H1 (cell line): Measurements from ENCODE around the gene SF3A2. TPM values are rescaled to one million over a fixed set of nuclear protein-coding genes. Genes with fewer than 3 reads are reported as not detected.

Source experiments
- CTCF ChIA-PET: fragments of 300-600 bp; sonication (Branson Sonifier 250); formaldehyde crosslinking; loops from one replicate; lab custom pipeline; 2021; ENCODE audit not compliant: partially characterized antibody; lab: Charles Lee
- POLR2A ChIA-PET: fragments of 300-600 bp; sonication (Branson Sonifier 250); formaldehyde crosslinking; loops from one replicate; lab custom pipeline; 2021; ENCODE audit warnings: inconsistent platforms; ENCODE audit not compliant: partially characterized antibody; lab: Charles Lee
- DNase-seq, 2 experiments: peaks; one replicate each; pipeline versions ENCODE4 v3.0.0 to v3.0.0-alpha.2; 2010 to 2022; ENCODE audit warnings: low spot score in 2 of 2, low read depth in 1 of 2, mixed read lengths in 1 of 2
- FAIRE-seq: peaks from 2 replicates; lab custom pipeline; 2011; peaks lifted over from hg19 to GRCh38; lab: Jason Lieb, UNC
- H2AFZ ChIP-seq: 2 replicates; pipeline ENCODE4 v1.8.1; 2012; ENCODE audit warnings: low read length, inconsistent platforms
- H2AK5ac ChIP-seq: 2 replicates; pipeline ENCODE4 v1.6.1; 2013; ENCODE audit warnings: low read depth, low read length
- H2BK120ac ChIP-seq: replicated peaks from 2 replicates; pipeline ENCODE3; 2013; ENCODE audit warnings: low read depth, low read length, inconsistent platforms
- H2BK12ac ChIP-seq: 2 replicates; pipeline ENCODE4 v1.6.1; 2013; ENCODE audit warnings: low read depth, low read length
- H2BK15ac ChIP-seq: 2 replicates; pipeline ENCODE4 v1.6.1; 2013; ENCODE audit warnings: low read length
- H2BK20ac ChIP-seq: 2 replicates; pipeline ENCODE4 v1.6.1; 2013; ENCODE audit warnings: low read length
- H2BK5ac ChIP-seq: 2 replicates; pipeline ENCODE4 v1.6.1; 2013; ENCODE audit warnings: low read depth, low read length
- H3K14ac ChIP-seq: 2 replicates; pipeline ENCODE4 v1.6.1; 2013; ENCODE audit warnings: inconsistent platforms; ENCODE audit not compliant: insufficient read length
- H3K18ac ChIP-seq: 2 replicates; pipeline ENCODE4 v1.6.1; 2013; ENCODE audit warnings: low read length; ENCODE audit errors: extremely low read depth
- H3K23ac ChIP-seq: 2 replicates; pipeline ENCODE4 v1.6.1; 2013; ENCODE audit warnings: inconsistent platforms; ENCODE audit not compliant: insufficient read length
- H3K23me2 ChIP-seq: 2 replicates; pipeline ENCODE4 v1.6.1; 2013; ENCODE audit warnings: low read depth, low read length
- H3K27ac ChIP-seq: 2 replicates; pipeline ENCODE4 v1.6.1; 2011; ENCODE audit warnings: low read depth, low read length, inconsistent platforms
- H3K27me3 ChIP-seq, 4 experiments: replicated peaks in 1 of 4; 1 replicate in 1 of 4; 2 replicates in 3 of 4; pipeline versions ENCODE4 v1.6.1 to v1.8.1; 2011 to 2013; ENCODE audit warnings: low read length in 3 of 4, mild to moderate bottlenecking in 3 of 4, inconsistent platforms in 2 of 4, mixed read lengths in 2 of 4, moderate library complexity in 1 of 4; ENCODE audit not compliant: control insufficient read depth in 3 of 4, insufficient read depth in 3 of 4; ENCODE audit errors: extremely low read depth in 1 of 4
- H3K36me3 ChIP-seq, 4 experiments: 2 replicates each; pipeline versions ENCODE4 v1.6.1 to v1.8.1; 2011 to 2013; ENCODE audit warnings: mild to moderate bottlenecking in 4 of 4, low read length in 3 of 4, moderate library complexity in 2 of 4, control low read depth in 1 of 4, inconsistent platforms in 1 of 4; ENCODE audit not compliant: insufficient read depth in 4 of 4, control insufficient read depth in 2 of 4
- H3K4ac ChIP-seq: replicated peaks from 2 replicates; pipeline ENCODE3; 2013; ENCODE audit warnings: low read length, low read depth, mixed read lengths, inconsistent platforms; ENCODE audit not compliant: insufficient read length
- H3K4me1 ChIP-seq, 4 experiments: replicated peaks in 1 of 4; 1 replicate in 1 of 4; 2 replicates in 3 of 4; pipeline versions ENCODE4 v1.6.1 to v1.8.1; 2011 to 2013; ENCODE audit warnings: low read length in 3 of 4, inconsistent platforms in 2 of 4, mixed read lengths in 1 of 4; ENCODE audit not compliant: insufficient read depth in 4 of 4, control insufficient read depth in 3 of 4
- H3K4me2 ChIP-seq, 2 experiments: 2 replicates each; pipeline versions ENCODE4 v1.6.1 to v1.8.1; 2011 to 2013; ENCODE audit warnings: low read depth in 2 of 2, low read length in 2 of 2, control low read depth in 1 of 2, inconsistent platforms in 1 of 2, mild to moderate bottlenecking in 1 of 2; ENCODE audit not compliant: insufficient read depth in 1 of 2
- H3K4me3 ChIP-seq, 4 experiments: fragments of 200-600, 300-600 bp in 1 of 4; sonication (generic), shearing (Covaris generic), sonication (Bioruptor Twin) in 1 of 4; 2 replicates each; pipeline versions ENCODE4 v1.5.1 to v1.8.1; 2011 to 2016; ENCODE audit warnings: low read length in 4 of 4, low read depth in 3 of 4, control low read depth in 2 of 4, inconsistent platforms in 2 of 4, mild to moderate bottlenecking in 2 of 4, mixed read lengths in 1 of 4, moderate library complexity in 1 of 4; ENCODE audit not compliant: insufficient read depth in 2 of 4; ENCODE audit errors: extremely low read depth in 1 of 4
- H3K56ac ChIP-seq: replicated peaks from 2 replicates; pipeline ENCODE3; 2013; ENCODE audit warnings: low read depth, mild to moderate bottlenecking, mixed read lengths, low read length, inconsistent platforms; ENCODE audit not compliant: insufficient read length
- H3K79me1 ChIP-seq: 2 replicates; pipeline ENCODE4 v1.6.1; 2013; ENCODE audit warnings: low read depth, low read length, control low read depth
- H3K79me2 ChIP-seq, 2 experiments: 2 replicates each; pipeline versions ENCODE4 v1.6.1 to v1.8.1; 2012 to 2013; ENCODE audit warnings: low read length in 2 of 2, mild to moderate bottlenecking in 2 of 2, inconsistent platforms in 1 of 2; ENCODE audit not compliant: insufficient read depth in 2 of 2, control insufficient read depth in 1 of 2
- H3K9ac ChIP-seq, 4 experiments: replicated peaks in 1 of 4; 1 replicate in 1 of 4; 2 replicates in 3 of 4; pipeline versions ENCODE4 v1.6.1 to v1.8.1; 2011 to 2013; ENCODE audit warnings: low read depth in 3 of 4, low read length in 3 of 4, control low read depth in 2 of 4, mild to moderate bottlenecking in 2 of 4, moderate library complexity in 2 of 4, inconsistent platforms in 1 of 4; ENCODE audit errors: extremely low read depth in 1 of 4
- H3K9me3 ChIP-seq, 2 experiments: 2 replicates each; pipeline versions ENCODE4 v1.6.1 to v1.8.1; 2012 to 2013; ENCODE audit warnings: mild to moderate bottlenecking in 2 of 2, moderate library complexity in 2 of 2, control low read depth in 1 of 2, inconsistent platforms in 1 of 2, low read depth in 1 of 2, low read length in 1 of 2, mixed read lengths in 1 of 2; ENCODE audit not compliant: insufficient read depth in 2 of 2
- H4K20me1 ChIP-seq, 2 experiments: replicated peaks in 1 of 2; 2 replicates each; pipeline versions ENCODE3 to v1.8.1; 2011 to 2013; ENCODE audit warnings: inconsistent platforms in 2 of 2, low read length in 2 of 2, mild to moderate bottlenecking in 1 of 2; ENCODE audit not compliant: insufficient read depth in 2 of 2, control insufficient read depth in 1 of 2
- H4K5ac ChIP-seq: 2 replicates; pipeline ENCODE4 v1.6.1; 2013; ENCODE audit warnings: low read length, low read depth, mixed read lengths, inconsistent platforms; ENCODE audit not compliant: insufficient read length
- H4K8ac ChIP-seq: 2 replicates; pipeline ENCODE4 v1.8.0; 2013; ENCODE audit warnings: mild to moderate bottlenecking, moderate library complexity, low read length, inconsistent platforms; ENCODE audit not compliant: insufficient read depth; ENCODE audit errors: extremely low read depth
- H4K91ac ChIP-seq: replicated peaks from 2 replicates; pipeline ENCODE3; 2013; ENCODE audit warnings: low read length, mixed read lengths, inconsistent platforms; ENCODE audit not compliant: insufficient read length
- EGR1 ChIP-seq: IDR thresholded peaks from 2 replicates; pipeline ENCODE4 v1.6.1; 2011; ENCODE audit warnings: low read depth, low read length, borderline replicate concordance
- EZH2 ChIP-seq: fragments of 200-600 bp; sonication (generic); IDR thresholded peaks from 2 replicates; pipeline ENCODE4 v1.7.1; 2012; ENCODE audit warnings: low read depth, mild to moderate bottlenecking, moderate library complexity, low read length, inconsistent platforms; ENCODE audit not compliant: severe bottlenecking
- GTF2F1 ChIP-seq: IDR thresholded peaks from 2 replicates; pipeline ENCODE4 v1.6.1; 2012; ENCODE audit warnings: low read depth, low read length, improper control_type of control experiment, borderline replicate concordance
- KDM5A ChIP-seq: fragments of 200-600 bp; IDR thresholded peaks from 2 replicates; pipeline ENCODE4 v1.7.1; 2012; ENCODE audit warnings: mild to moderate bottlenecking, low read length, inconsistent platforms, mixed read lengths
- NRF1 ChIP-seq: IDR thresholded peaks from 2 replicates; pipeline ENCODE4 v1.6.1; 2011; ENCODE audit warnings: mild to moderate bottlenecking, low read depth, low read length, improper control_type of control experiment
- PHF8 ChIP-seq: fragments of 200-600 bp; sonication (generic); conservative IDR thresholded peaks from 2 replicates; pipeline ENCODE4 v1.7.1; 2012; ENCODE audit warnings: low read depth, mild to moderate bottlenecking, inconsistent platforms, low read length, moderate library complexity
- POLR2A ChIP-seq, 2 experiments: IDR thresholded peaks; 1 replicate in 1 of 2; 2 replicates in 1 of 2; pipeline ENCODE4 v1.6.1; 2011; ENCODE audit warnings: low read depth in 2 of 2, low read length in 2 of 2, mild to moderate bottlenecking in 2 of 2; ENCODE audit errors: control extremely low read depth in 1 of 2
- POLR2AphosphoS5 ChIP-seq: IDR thresholded peaks from 2 replicates; pipeline ENCODE4 v1.6.1; 2011; ENCODE audit warnings: low read depth, low read length
- SIX5 ChIP-seq: IDR thresholded peaks from 2 replicates; pipeline ENCODE4 v1.6.1; 2011; ENCODE audit warnings: mild to moderate bottlenecking, low read depth, low read length
- SP1 ChIP-seq: IDR thresholded peaks from 2 replicates; pipeline ENCODE4 v1.6.1; 2011; ENCODE audit warnings: low read depth, low read length
- SRF ChIP-seq: IDR thresholded peaks from 2 replicates; pipeline ENCODE4 v1.6.1; 2011; ENCODE audit warnings: mild to moderate bottlenecking, low read depth, low read length, moderate library complexity
- SUZ12 ChIP-seq: fragments of 200-600 bp; sonication (generic); IDR thresholded peaks from 2 replicates; pipeline ENCODE4 v1.6.1; 2012; ENCODE audit warnings: mild to moderate bottlenecking, inconsistent platforms, low read length, moderate library complexity, mixed read lengths
- WGBS, 2 experiments: shearing (Covaris generic) in 1 of 2; methylation state at CpG; one replicate each; pipeline versions ENCODE4 v1.1.6 to v1.1.7; 2013 to 2015; ENCODE audit warnings: low lambda C conversion rate in 2 of 2, mixed read lengths in 2 of 2, inconsistent platforms in 1 of 2, low coverage in 1 of 2, missing lambda C conversion rate in 1 of 2; ENCODE audit not compliant: insufficient replicate concordance in 2 of 2, insufficient coverage in 1 of 2, insufficient read length in 1 of 2; ENCODE audit errors: extremely low coverage in 1 of 2, missing lambda C conversion rate in 1 of 2; 5-methylcytosine and 5-hydroxymethylcytosine counted together
- polyA plus RNA-seq, 7 experiments: library from polyadenylated mRNA; depleted of rRNA in 3 of 7; stranded (reverse) in 5 of 7; unstranded in 2 of 7; fragments of >200 nt in 5 of 7; fragments of 200-250 nt in 2 of 7; gene quantifications; 1 replicate in 5 of 7; 2 replicates in 1 of 7; 4 replicates in 1 of 7; pipeline versions ENCODE4 v1.2.1 to v1.2.3, GENCODE V29; 2011 to 2013; ENCODE audit warnings: missing spikeins in 2 of 7, mixed read lengths in 2 of 7
- total RNA-seq: library from RNA; stranded (reverse); fragmentation: NEBNext Ultra II Directional; extraction: Animal tissue kit (Norgen Biotek cat#: 25700); gene quantifications from 2 replicates; pipeline ENCODE4 v1.2.1, GENCODE V29; 2021
- TF ChIP-seq, protein P1 (sequence below): IDR thresholded peaks from 2 replicates; pipeline ENCODE4 v1.6.1; 2012; ENCODE audit warnings: low read length, inconsistent platforms

The SF3A2 gene
- total and polyA plus RNA-seq, 2 of the 8 experiments (the other 6 are each of a cell fraction or from before 2014, with no cell fraction given): 15.3 to 146 TPM

DNA sequence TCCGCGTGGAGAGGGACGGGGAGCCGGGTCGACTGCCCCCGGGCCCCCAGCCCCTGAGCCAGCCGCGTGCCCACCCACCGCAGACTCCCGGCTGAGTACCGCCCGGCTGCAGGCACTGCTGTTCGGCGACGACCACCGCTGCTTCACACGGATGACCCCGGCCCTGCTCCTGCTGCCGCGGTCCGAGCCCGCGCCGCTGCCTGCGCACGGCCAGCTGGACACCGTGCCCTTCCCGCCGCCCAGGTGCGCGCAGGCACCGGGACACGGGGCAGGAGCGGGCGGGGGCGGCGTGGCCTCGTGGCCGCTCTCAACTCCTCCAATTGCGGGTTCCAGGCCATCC lies 14.1 kb downstream of the SF3A2 start:
- H3K36me3 ChIP-seq: peaks cover 7 to 21% (median 16%) of the 10 kb centered on the region in 4 experiments; a peak in 7 of 8 replicates
- H4K5ac ChIP-seq: no peak overlapping the region
- peaks cover 0 to 4% (median under 1%) of the 10 kb centered on the region in 4 experiments; a peak in 3 of 7 replicates for H3K4me1 ChIP-seq
- no peak overlapping the region for H2BK20ac ChIP-seq
- FAIRE-seq (no peak), DNase-seq (peak in 1 of 2 experiments; percentile 62)
- H4K8ac ChIP-seq: no peak overlapping the region
- no peak overlapping the region for H2BK12ac ChIP-seq
- H2BK120ac ChIP-seq: no peak overlapping the region
- no peak overlapping the region for H3K4me2 ChIP-seq
- no peak overlapping the region for H3K4me3 ChIP-seq
- ChIA-PET POLR2A (interaction anchor here (0.9 to 18.7 kb wide), 6 partner anchors 9 to 103 kb away, joined by 4 to 330 read pairs (median 56); partner anchors contain the start of genes PLEKHJ1 and SF3A2), CTCF (no interaction called here)
- no peak overlapping the region for H2BK15ac ChIP-seq
- no peak overlapping the region for H2BK5ac ChIP-seq
- no peaks in the 10 kb centered on the region; the same call in 1 of the 2 replicates for H3K79me1 ChIP-seq
- H3K23me2 ChIP-seq: peaks cover 12% of the 10 kb centered on the region; the same call in 1 of the 2 replicates
- H3K18ac ChIP-seq: no peak overlapping the region
- H3K27ac ChIP-seq: no peak overlapping the region
- H3K9me3 ChIP-seq: no peaks in the 10 kb centered on the region; a peak in 1 of 4 replicates
- no peak overlapping the region for H3K4ac ChIP-seq
- peaks cover 8 to 14% of the 10 kb centered on the region in 2 experiments for H4K20me1 ChIP-seq
- no peak overlapping the region for H3K14ac ChIP-seq
- no peaks in the 10 kb centered on the region; a peak in 1 of 4 replicates for H3K79me2 ChIP-seq
- no peak overlapping the region for H2AK5ac ChIP-seq
- no peak overlapping the region for H3K56ac ChIP-seq
- no peak overlapping the region for H3K23ac ChIP-seq
- H2AFZ ChIP-seq: no peak overlapping the region
- H3K27me3 ChIP-seq: peaks cover 0 to 23% (median 12%) of the 10 kb centered on the region in 4 experiments; a peak in 6 of 7 replicates
- no peak overlapping the region for H3K9ac ChIP-seq
- H4K91ac ChIP-seq: no peak overlapping the region
- 95% methylated on average over 19 of the region's 40 CpGs; no CpG with 5 or more reads in 1 of the 2 experiments for WGBS, 2 experiments
- TF ChIP-seq SP1 (no peak), POLR2A (IDR thresholded peaks at IDR 0.05; ENCODE audit: control extremely low read depth in 1 of 2, low read depth in 2 of 2, low read length in 2 of 2) (no peak), SRF (no peak), GTF2F1 (no peak), NRF1 (no peak), EZH2 (no peak), EGR1 (no peak), SIX5 (no peak), SUZ12 (no peak), POLR2AphosphoS5 (no peak; the same call in 1 of the 2 replicates), KDM5A (no peak), PHF8 (no peak)
- TF ChIP-seq, protein P1, sequence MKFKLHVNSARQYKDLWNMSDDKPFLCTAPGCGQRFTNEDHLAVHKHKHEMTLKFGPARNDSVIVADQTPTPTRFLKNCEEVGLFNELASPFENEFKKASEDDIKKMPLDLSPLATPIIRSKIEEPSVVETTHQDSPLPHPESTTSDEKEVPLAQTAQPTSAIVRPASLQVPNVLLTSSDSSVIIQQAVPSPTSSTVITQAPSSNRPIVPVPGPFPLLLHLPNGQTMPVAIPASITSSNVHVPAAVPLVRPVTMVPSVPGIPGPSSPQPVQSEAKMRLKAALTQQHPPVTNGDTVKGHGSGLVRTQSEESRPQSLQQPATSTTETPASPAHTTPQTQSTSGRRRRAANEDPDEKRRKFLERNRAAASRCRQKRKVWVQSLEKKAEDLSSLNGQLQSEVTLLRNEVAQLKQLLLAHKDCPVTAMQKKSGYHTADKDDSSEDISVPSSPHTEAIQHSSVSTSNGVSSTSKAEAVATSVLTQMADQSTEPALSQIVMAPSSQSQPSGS: no peak
